ENCODE results near the gene AKAP1. TPM values are rescaled to one million over a fixed set of nuclear protein-coding genes. Genes with fewer than 3 reads are reported as not detected.

AKAP1 gene
- total RNA-seq, 1 experiment from 2014 or later, result 22.2 TPM

DNA sequence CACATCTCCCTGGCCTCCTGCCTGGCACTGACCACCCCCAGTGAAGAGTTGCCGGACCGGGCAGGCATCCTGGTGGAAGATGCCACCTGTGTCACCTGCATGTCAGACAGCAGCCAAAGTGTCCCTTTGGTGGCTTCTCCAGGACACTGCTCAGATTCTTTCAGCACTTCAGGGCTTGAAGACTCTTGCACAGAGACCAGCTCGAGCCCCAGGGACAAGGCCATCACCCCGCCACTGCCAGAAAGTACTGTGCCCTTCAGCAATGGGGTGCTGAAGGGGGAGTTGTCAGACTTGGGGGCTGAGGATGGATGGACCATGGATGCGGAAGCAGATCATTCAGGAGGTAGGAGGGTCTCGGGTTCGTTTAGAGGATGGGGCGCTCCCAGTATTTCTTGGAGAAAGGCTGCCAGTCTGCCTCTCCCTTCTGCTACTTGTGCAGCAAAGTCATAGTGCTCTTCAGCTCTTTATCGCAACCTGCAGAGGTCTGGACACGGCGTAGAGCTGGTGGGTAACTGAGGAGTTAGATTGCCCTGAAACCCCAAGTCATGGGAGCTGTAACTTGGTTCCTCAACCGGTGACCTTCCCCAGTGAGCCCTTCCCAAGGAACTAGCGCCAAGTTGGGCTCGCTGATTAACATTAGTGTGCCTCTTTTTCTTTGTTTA is 21.9 kb downstream of the AKAP1 start:
- H3K4me1 ChIP-seq, result peaks cover 5% of the 10 kb centered on the region; the same call in 1 of the 2 replicates
- no peaks in the 10 kb centered on the region for H3K36me3 ChIP-seq

DNA sequence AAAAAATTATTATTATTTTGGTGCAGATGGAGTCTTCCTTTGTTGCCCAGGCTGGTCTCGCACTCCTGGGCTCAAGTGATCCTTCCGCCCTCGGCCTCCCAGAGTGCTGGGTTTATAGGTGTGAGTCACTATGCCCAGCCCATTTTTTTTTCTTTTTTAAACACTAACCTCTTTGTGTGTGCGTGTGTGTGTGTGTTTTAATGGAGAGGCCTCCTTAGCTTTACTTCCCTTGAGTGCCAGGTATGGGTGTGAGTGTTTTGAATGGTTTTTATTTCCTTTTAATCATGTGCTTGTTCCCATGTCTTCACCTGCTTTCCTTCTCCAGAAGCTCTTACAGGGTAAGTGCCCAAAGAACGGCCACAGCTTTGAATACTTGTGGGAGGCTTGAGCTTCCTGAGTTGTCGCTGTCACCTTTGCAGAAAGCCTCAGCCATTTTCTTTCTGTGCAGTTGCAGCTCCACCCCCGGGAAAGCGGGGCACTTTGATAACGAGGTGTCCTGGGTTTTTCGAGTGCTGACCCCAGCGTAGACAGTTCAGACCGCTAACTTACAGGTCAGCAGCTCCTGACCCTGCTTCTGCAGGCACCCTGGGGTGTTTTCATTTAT is 22.6 kb downstream of the AKAP1 start:
- Histone ChIP-seq H3K27ac (no peak overlapping the region), H3K27me3 (no peaks in the 10 kb centered on the region), H3K4me1 (peaks cover 5% of the 10 kb centered on the region; the same call in 1 of the 2 replicates), H3K4me3 (no peak overlapping the region), H3K9me3 (replicated peaks) (no peaks in the 10 kb centered on the region), H3K36me3 (no peaks in the 10 kb centered on the region)
- peak in 1 of 2 experiments; percentile 27 for DNase-seq

More for the DNA sequence above, 21.9 kb downstream of the AKAP1 start:
- no peak for DNase-seq
- H3K9me3 ChIP-seq (replicated peaks), result no peaks in the 10 kb centered on the region
- H3K27ac ChIP-seq, result no peak overlapping the region
- no peaks in the 10 kb centered on the region for H3K27me3 ChIP-seq
- H3K4me3 ChIP-seq, result no peak overlapping the region

DNA sequence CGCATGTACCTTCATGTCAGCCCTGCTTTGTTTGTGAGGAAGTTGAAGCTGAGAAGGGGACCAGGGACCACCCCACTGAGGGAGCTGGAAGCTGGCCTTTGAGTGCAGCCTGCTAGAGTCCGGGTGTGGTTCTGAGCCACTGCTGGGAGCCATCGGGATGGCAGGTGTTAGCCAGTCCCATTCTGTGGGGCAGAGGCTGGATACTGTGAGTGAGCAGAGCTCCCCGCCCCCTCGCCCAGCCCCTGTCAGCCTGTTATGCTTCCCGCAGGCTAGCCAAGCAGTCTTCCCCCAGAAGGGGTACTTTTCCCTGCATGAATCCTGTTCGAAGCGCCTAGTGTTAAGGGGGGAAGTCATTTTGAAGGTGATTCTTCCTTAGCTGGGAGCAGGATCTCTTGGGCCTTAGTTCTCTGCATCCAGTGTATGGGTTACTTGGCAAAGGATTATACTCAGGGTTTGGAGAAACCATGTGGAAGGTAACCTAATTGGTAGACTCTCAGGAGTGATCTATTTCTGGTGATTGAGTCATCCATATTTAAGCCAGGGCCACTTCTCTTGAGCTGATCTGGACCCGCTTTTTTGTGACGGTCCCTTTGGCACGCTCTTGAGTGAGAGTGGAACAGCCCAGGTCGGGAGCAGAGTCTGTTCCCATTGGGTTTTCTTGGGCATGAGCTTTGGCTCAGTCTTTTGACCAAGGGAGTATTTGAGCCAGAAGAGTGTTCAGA is 23.8 kb downstream of the AKAP1 start:
- no peaks in the 10 kb centered on the region for H3K27me3 ChIP-seq
- H3K9me3 ChIP-seq (replicated peaks), result no peaks in the 10 kb centered on the region
- no peaks in the 10 kb centered on the region for H3K36me3 ChIP-seq
- H3K27ac ChIP-seq, result no peak overlapping the region
- no peak overlapping the region for H3K4me3 ChIP-seq
- no peak for DNase-seq
- peaks cover 5% of the 10 kb centered on the region; the same call in 1 of the 2 replicates for H3K4me1 ChIP-seq

DNA sequence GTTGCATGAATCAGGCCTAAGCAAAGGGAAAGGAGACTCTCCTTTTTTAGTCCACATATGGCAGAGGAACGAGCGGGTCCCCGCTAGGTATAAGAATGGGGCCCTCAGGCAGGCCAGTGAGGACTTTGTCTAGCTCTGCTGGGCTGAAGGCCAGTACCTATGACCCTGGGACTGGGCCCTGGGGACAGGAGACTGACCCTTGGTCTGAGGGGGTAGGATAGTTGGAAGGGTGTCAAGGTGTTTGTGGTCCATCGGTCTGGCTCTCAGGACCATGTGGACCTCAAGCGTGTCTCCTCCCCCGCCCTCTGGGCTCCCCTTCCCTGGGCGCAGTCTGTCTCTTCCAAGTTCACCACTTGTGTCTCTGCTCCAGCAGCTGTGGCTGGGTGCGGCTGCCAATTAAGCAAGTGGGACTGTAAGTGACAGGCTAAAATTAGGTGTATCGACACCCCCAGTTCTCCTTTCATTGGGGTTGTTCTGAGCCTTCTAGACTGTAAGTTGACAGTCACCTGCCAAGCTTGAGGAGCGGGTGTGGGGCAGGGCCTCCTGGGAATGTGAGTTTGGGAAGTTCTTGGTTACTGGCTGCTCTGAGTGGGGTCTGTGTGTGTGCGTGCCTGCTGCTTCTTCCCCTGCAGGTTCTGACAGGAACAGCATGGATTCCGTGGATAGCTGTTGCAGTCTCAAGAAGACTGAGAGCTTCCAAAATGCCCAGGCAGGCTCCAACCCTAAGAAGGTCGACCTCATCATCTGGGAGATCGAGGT is 24.5 kb downstream of the AKAP1 start:
- DNase-seq, result no peak
- Histone ChIP-seq H3K27me3 (no peaks in the 10 kb centered on the region), H3K4me1 (peaks cover 5% of the 10 kb centered on the region; the same call in 1 of the 2 replicates), H3K27ac (no peak overlapping the region), H3K9me3 (replicated peaks) (no peaks in the 10 kb centered on the region), H3K4me3 (no peak overlapping the region), H3K36me3 (0 out of 2 replicates have a peak, but pooled peaks cover 2% of the 10 kb centered on the region)

DNA sequence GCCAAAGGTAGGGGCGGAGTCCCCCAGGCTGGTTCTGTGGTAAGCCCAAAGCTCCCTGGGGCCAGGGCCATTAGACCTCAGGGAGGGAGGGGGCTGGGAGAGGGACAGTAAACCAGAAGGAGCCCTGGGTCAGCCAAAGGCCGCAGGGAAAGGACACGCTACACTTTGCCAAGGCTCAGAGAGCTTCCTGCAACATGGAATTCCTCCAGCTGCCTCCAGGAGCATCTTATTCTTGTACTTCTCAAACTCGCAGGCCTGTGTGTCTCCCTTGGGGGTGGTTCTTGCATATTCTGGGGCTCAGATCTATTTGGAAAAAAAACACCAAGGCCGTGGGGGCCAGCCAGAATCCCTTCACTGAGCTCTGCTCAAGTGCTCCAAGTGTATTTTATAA is 25.1 kb downstream of the AKAP1 start:
- Histone ChIP-seq H3K27ac (no peak overlapping the region), H3K27me3 (no peaks in the 10 kb centered on the region), H3K4me1 (peaks cover 5% of the 10 kb centered on the region; the same call in 1 of the 2 replicates), H3K4me3 (no peak overlapping the region), H3K9me3 (replicated peaks) (no peaks in the 10 kb centered on the region), H3K36me3 (peaks cover 2% of the 10 kb centered on the region; the same call in 1 of the 2 replicates)
- no peak for DNase-seq

DNA sequence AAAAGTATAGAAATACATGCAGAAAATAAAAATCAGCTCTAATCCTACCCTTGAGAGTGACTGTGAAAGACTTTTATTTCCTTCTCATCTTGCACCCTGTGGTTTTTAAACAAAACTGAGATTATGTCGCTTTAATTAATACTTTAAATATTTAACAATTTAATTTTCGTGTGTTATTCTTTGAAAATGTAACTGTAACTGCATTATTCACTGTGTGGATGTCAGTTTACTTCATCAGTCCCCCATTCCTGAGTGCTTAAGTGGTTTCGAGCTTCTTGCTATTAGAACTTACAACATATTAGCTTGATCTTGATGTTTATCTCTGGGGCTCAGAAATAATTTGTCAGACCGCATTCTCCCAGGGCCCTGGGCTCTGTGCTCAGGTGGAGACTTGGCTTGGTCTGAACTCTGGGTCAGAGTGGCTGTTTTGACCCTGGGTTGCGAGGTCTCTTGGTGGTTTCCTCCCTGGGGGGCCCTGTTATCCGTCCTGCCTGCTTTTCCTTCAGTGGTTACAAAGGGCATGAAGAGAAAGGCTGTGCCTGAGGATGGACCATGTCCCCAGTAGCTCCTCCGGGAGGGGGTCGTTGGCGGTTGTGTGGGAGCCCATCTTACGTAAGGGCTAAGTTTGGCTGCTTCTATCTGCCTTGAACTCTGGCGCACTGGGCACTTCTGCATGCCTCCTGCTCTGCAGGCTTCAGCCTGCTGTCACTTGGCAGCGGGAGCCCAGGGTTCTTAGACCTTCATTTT is 25.7 kb downstream of the AKAP1 start:
- Histone ChIP-seq H3K4me3 (no peak overlapping the region), H3K9me3 (replicated peaks) (no peaks in the 10 kb centered on the region), H3K36me3 (peaks cover 2% of the 10 kb centered on the region; the same call in 1 of the 2 replicates), H3K4me1 (peaks cover 5% of the 10 kb centered on the region; the same call in 1 of the 2 replicates), H3K27me3 (no peaks in the 10 kb centered on the region), H3K27ac (no peak overlapping the region)
- no peak for DNase-seq

DNA sequence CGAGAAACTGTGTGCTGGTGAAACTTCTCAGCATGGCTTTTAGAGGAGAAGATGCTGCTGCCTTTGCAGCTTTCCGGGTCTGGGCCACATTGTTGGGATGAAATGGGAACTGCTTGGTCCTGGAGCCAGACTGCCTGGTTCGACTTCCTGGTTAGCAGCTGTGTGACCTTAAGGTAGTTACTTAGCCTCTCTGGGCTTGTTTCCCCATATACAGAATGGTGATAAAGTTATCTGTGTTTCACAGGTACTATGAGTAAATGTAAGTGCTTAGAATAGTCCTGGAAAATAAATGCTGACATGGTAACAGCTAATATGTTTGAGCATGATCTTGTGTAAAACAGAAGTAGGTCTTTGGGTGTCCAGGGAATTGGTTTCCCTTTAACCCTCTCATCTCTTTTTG is 26.3 kb downstream of the AKAP1 start:
- H3K36me3 ChIP-seq, result peaks cover 4% of the 10 kb centered on the region; the same call in 1 of the 2 replicates
- no peak for DNase-seq
- H3K27me3 ChIP-seq, result no peaks in the 10 kb centered on the region
- no peak overlapping the region for H3K27ac ChIP-seq
- no peak overlapping the region for H3K4me3 ChIP-seq
- H3K4me1 ChIP-seq, result peaks cover 5% of the 10 kb centered on the region; the same call in 1 of the 2 replicates
- H3K9me3 ChIP-seq (replicated peaks), result no peaks in the 10 kb centered on the region

DNA sequence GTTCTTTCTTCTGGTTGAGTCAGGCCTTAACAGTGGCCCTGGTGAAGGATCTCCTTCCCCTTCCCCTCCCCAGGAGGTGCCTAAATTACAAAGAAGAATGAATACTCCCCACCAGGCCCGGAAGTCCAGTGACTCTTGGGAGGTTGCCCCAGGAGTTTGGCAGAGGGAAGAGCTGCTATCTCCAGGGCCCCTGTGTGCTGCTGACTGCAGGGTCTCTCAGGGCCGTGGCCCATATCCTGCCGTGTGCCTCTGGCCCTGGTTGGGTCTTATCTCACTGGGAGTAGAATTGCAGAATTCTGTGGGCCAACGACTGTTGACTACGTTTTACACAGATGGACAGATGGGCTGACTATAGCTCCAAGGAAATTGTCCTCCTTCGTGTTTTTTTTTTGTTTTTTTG is 28.0 kb downstream of the AKAP1 start:
- no peak overlapping the region for H3K27ac ChIP-seq
- H3K36me3 ChIP-seq, result peaks cover 9% of the 10 kb centered on the region; the same call in 1 of the 2 replicates
- no peaks in the 10 kb centered on the region for H3K9me3 ChIP-seq (replicated peaks)
- no peak for DNase-seq
- H3K27me3 ChIP-seq, result no peaks in the 10 kb centered on the region
- peaks cover 5% of the 10 kb centered on the region; the same call in 1 of the 2 replicates for H3K4me1 ChIP-seq
- no peak overlapping the region for H3K4me3 ChIP-seq

DNA sequence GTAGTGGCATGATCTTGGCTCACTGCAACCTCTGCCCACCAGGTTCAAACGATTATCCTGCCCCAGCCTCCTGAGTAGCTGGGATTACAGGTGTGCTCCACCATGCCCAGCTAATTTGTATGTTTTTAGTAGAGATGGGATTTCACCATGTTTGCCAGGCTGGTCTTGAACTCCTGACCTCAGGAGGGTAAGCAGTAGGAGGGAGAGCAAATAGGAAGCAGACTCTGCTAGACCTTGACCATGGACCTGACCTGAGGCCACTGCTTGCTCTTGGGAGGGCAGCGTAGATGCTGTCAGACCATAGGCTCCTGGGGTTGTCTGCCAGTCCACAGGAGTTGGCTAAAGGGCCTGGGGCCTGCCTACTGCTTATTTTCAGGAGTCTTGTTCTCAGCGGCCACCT is 28.6 kb downstream of the AKAP1 start:
- Histone ChIP-seq H3K9me3 (replicated peaks) (no peaks in the 10 kb centered on the region), H3K27me3 (no peaks in the 10 kb centered on the region), H3K4me3 (no peak overlapping the region), H3K4me1 (peaks cover 5% of the 10 kb centered on the region; the same call in 1 of the 2 replicates), H3K27ac (no peak overlapping the region), H3K36me3 (peaks cover 9% of the 10 kb centered on the region; the same call in 1 of the 2 replicates)
- DNase-seq, result no peak

DNA sequence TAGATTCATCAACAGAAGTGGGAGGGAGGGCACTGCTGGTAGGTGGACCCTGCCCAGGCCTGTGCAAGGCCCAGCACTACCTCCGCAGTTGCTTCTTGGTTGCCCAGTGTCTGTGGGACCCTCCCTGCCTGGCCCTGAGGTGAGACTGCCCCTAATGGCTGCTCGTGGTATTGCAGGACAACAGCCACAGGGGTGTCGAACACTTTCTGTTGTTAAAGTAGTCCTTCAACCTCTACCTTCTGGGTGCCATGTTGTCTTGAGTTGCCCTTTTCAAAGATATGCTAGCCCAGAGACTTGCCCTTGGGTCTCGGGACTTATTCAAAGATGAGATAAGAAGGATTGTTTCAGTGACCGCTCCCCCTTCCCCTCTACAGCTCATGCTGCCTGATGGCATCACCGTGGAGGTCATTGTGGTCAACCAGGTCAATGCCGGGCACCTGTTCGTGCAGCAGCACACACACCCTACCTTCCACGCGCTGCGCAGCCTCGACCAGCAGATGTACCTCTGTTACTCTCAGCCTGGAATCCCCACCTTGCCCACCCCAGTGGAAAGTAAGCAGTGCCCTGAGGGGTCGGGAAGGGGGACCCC is 29.1 kb downstream of the AKAP1 start:
- H3K4me1 ChIP-seq, result peaks cover 5% of the 10 kb centered on the region; the same call in 1 of the 2 replicates
- peak; percentile 42 to 69 for DNase-seq
- H3K27ac ChIP-seq, result no peak overlapping the region
- no peak overlapping the region for H3K4me3 ChIP-seq
- H3K36me3 ChIP-seq, result peaks cover 9% of the 10 kb centered on the region; the same call in 1 of the 2 replicates
- H3K27me3 ChIP-seq, result no peaks in the 10 kb centered on the region
- no peaks in the 10 kb centered on the region for H3K9me3 ChIP-seq (replicated peaks)

DNA sequence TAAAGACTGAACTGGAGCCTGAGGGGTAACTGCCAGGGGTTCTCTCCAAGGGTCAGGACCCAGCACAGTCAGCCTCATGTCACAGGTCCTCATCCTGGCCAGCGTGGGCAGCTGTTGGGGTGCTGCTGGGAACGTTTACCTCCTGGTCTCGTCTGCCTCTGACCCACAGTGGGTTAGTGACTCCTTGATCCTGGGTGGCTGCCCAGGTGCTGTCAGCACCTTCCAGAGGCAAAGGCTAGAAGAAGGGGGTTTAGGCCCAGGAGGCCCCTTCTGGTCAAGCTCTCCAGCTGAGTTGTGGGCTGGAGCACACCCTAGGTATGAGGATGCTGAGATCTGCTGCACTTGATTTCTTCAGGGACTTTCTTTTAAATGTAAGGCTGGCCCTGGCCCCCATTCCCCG is 30.3 kb downstream of the AKAP1 start:
- Histone ChIP-seq H3K9me3 (replicated peaks) (no peaks in the 10 kb centered on the region), H3K36me3 (peaks cover 9% of the 10 kb centered on the region; the same call in 1 of the 2 replicates), H3K4me1 (no peaks in the 10 kb centered on the region), H3K27ac (no peak overlapping the region), H3K27me3 (no peaks in the 10 kb centered on the region), H3K4me3 (no peak overlapping the region)
- DNase-seq, result no peak

DNA sequence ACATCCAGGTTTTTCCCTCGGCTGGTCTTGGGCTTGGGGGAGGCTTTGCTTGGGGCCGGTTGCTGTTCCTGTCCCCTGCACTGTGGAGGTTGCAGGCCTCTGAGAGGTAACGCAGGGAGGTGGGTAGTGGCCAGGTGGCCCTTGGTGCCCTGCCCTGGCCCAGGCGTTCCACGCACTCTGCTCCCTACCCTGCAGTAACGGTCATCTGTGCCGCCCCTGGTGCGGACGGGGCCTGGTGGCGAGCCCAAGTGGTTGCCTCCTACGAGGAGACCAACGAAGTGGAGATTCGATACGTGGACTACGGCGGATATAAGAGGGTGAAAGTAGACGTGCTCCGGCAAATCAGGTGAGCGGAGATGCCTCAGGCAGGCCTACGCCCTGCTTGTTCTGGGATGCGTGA is 30.9 kb downstream of the AKAP1 start:
- H3K36me3 ChIP-seq, result peaks cover 9% of the 10 kb centered on the region; the same call in 1 of the 2 replicates
- DNase-seq, result no peak
- H3K27me3 ChIP-seq, result no peaks in the 10 kb centered on the region
- no peaks in the 10 kb centered on the region for H3K9me3 ChIP-seq (replicated peaks)
- no peaks in the 10 kb centered on the region for H3K4me1 ChIP-seq
- no peak overlapping the region for H3K27ac ChIP-seq
- no peak overlapping the region for H3K4me3 ChIP-seq

DNA sequence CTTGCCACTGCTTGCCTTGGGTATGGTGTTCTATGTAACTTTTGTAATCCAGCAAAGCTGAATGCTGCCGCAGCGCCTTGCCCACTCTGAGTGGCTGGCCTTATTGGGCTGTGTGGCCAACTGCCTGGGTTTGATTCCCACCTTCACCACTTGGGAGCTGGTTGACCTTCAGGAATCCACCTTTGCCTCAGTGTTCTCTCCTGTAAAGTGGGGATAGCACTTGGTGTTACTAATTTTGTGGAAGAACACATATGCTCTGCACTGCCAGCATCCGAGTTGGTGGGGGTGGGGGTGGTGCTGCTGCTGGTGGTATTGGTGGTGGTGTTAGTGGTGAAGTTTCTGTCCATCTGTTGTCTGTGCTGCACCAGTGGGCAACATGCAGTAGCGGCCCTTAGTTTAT is 32.8 kb downstream of the AKAP1 start:
- H3K27me3 ChIP-seq, result no peaks in the 10 kb centered on the region
- DNase-seq, result no peak
- no peaks in the 10 kb centered on the region for H3K9me3 ChIP-seq (replicated peaks)
- H3K4me3 ChIP-seq, result no peak overlapping the region
- no peaks in the 10 kb centered on the region for H3K4me1 ChIP-seq
- H3K27ac ChIP-seq, result no peak overlapping the region
- peaks cover 9% of the 10 kb centered on the region; the same call in 1 of the 2 replicates for H3K36me3 ChIP-seq
